HG03064 (cell line): ENCODE data around the gene SOX9.
"Not testable (repeated sequence)": the region's sequence is repeated elsewhere in the genome, so short reads cannot be mapped to it uniquely, and the experiment has no call there.

Experiments used
- ATAC-seq: cut with Tn5 transposase; IDR thresholded peaks from one replicate; pipeline ENCODE4 v1.9.1; 2021; ENCODE audit warnings: low read depth; ENCODE audit not compliant: unreplicated experiment

The SOX9 gene

GRCh38 chr17:72123530-72124437 lies 3.0 kb downstream of the SOX9 start:
- no peak for ATAC-seq

GRCh38 chr17:72124438-72124775 lies 3.6 kb downstream of the SOX9 start:
- ATAC-seq: no peak

GRCh38 chr17:72125226-72125651 lies 4.4 kb downstream of the SOX9 start:
- no peak for ATAC-seq

GRCh38 chr17:72125742-72126141 lies 4.9 kb downstream of the SOX9 start:
- no peak for ATAC-seq

- no peak for ATAC-seq
Observed at GRCh38 chr17:72126575-72127486, 6.0 kb downstream of the SOX9 start.

GRCh38 chr17:72128039-72128438 lies 7.2 kb downstream of the SOX9 start:
- no peak for ATAC-seq

GRCh38 chr17:72134608-72135394 lies 14.0 kb downstream of the SOX9 start:
- no peak for ATAC-seq

- ATAC-seq: no peak
Observed at GRCh38 chr17:72135546-72136325, 14.9 kb downstream of the SOX9 start.

- no peak for ATAC-seq
Observed at GRCh38 chr17:72136692-72137091, 15.9 kb downstream of the SOX9 start.

- no peak for ATAC-seq
Observed at GRCh38 chr17:72137161-72137560, 16.3 kb downstream of the SOX9 start.

- no peak for ATAC-seq
Observed at GRCh38 chr17:72139212-72139611, 18.4 kb downstream of the SOX9 start.

GRCh38 chr17:72141336-72141735 lies 20.5 kb downstream of the SOX9 start:
- ATAC-seq: no peak

- ATAC-seq: not testable (repeated sequence)
Observed at GRCh38 chr17:72142097-72142496, 21.3 kb downstream of the SOX9 start.

- ATAC-seq: no peak
Observed at GRCh38 chr17:72142614-72143013, 21.8 kb downstream of the SOX9 start.

GRCh38 chr17:72143245-72143644 lies 22.4 kb downstream of the SOX9 start:
- no peak for ATAC-seq

GRCh38 chr17:72144101-72144500 lies 23.3 kb downstream of the SOX9 start:
- ATAC-seq: no peak

- ATAC-seq: no peak
Observed at GRCh38 chr17:72145562-72145961, 24.7 kb downstream of the SOX9 start.

GRCh38 chr17:72145962-72146361 lies 25.1 kb downstream of the SOX9 start:
- no peak for ATAC-seq

- ATAC-seq: no peak
Observed at GRCh38 chr17:72146371-72146770, 25.6 kb downstream of the SOX9 start.
